ENCODE results near the gene MAGI1.

DNA sequence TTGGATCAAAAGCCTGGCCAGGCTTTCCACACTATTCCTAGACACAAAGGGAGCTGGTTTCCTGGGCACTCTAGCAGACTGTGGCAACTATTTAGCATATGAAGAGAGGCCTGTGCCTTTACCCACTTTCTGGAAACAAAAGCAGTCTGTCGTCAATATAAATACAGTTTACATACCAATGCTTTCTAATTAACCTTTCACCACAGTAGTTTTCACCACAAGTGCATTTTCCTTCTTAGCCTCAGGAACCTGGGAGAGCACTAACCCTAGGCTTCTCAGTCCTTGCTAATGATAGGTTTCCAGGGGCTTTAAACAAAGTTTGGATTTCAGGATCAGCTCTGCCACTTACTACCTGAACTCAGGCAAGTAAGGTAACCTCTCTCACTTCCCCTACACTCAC, 499.1 kb downstream of the MAGI1 start:
- TF ChIP-seq, protein P1, sequence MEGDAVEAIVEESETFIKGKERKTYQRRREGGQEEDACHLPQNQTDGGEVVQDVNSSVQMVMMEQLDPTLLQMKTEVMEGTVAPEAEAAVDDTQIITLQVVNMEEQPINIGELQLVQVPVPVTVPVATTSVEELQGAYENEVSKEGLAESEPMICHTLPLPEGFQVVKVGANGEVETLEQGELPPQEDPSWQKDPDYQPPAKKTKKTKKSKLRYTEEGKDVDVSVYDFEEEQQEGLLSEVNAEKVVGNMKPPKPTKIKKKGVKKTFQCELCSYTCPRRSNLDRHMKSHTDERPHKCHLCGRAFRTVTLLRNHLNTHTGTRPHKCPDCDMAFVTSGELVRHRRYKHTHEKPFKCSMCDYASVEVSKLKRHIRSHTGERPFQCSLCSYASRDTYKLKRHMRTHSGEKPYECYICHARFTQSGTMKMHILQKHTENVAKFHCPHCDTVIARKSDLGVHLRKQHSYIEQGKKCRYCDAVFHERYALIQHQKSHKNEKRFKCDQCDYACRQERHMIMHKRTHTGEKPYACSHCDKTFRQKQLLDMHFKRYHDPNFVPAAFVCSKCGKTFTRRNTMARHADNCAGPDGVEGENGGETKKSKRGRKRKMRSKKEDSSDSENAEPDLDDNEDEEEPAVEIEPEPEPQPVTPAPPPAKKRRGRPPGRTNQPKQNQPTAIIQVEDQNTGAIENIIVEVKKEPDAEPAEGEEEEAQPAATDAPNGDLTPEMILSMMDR (conservative IDR thresholded peaks at IDR 0.05): no peak
- TF ChIP-seq ZFX (IDR thresholded peaks at IDR 0.05): no peak

Measured in C4-2B (cell line).